NCI-H226 (cell line): ENCODE data around the gene HHATL.

Source experiments
- DNase-seq: peaks from one replicate; pipeline ENCODE4 v3.0.0-alpha.2; 2015

HHATL gene

GRCh38 chr3:42702066-42702951, at the start of gene HHATL:
Gene HHATL (minus strand): TSS chr3:42702798. CDS start chr3:42700826, 1,972 bp downstream.
- no peak for DNase-seq

- no peak for DNase-seq
Measured at GRCh38 chr3:42751609-42752008, 49.0 kb upstream of the HHATL start.

- no peak for DNase-seq
Measured at GRCh38 chr3:42750834-42751233, 48.2 kb upstream of the HHATL start.

- DNase-seq, result no peak
Measured at GRCh38 chr3:42749753-42750231, 47.2 kb upstream of the HHATL start.

- no peak for DNase-seq
Measured at GRCh38 chr3:42749025-42749752, 46.6 kb upstream of the HHATL start.

GRCh38 chr3:42747581-42747980, 45.0 kb upstream of the HHATL start:
- no peak for DNase-seq

GRCh38 chr3:42746455-42747450, 44.2 kb upstream of the HHATL start:
- DNase-seq, result no peak

GRCh38 chr3:42745776-42746454, 43.3 kb upstream of the HHATL start:
- no peak for DNase-seq

- DNase-seq, result no peak
Measured at GRCh38 chr3:42745291-42745745, 42.7 kb upstream of the HHATL start.

- DNase-seq, result no peak
Measured at GRCh38 chr3:42743204-42743995, 40.8 kb upstream of the HHATL start.

GRCh38 chr3:42742688-42743087, 40.1 kb upstream of the HHATL start:
- no peak for DNase-seq

GRCh38 chr3:42742259-42742658, 39.7 kb upstream of the HHATL start:
- no peak for DNase-seq

GRCh38 chr3:42741796-42742195, 39.2 kb upstream of the HHATL start:
- DNase-seq, result no peak

- DNase-seq, result no peak
Measured at GRCh38 chr3:42739401-42740158, 37.0 kb upstream of the HHATL start.

- DNase-seq, result no peak
Measured at GRCh38 chr3:42736531-42736930, 33.9 kb upstream of the HHATL start.

- DNase-seq, result no peak
Measured at GRCh38 chr3:42736081-42736480, 33.5 kb upstream of the HHATL start.

GRCh38 chr3:42735615-42736014, 33.0 kb upstream of the HHATL start:
- no peak for DNase-seq

GRCh38 chr3:42735019-42735418, 32.4 kb upstream of the HHATL start:
- no peak for DNase-seq

GRCh38 chr3:42734263-42734860, 31.8 kb upstream of the HHATL start:
- no peak for DNase-seq
